ENCODE measurements around the gene ETF1. TPM values are rescaled to one million over a fixed set of nuclear protein-coding genes. Genes with fewer than 3 reads are reported as not detected.

Gene ETF1
- total and polyA plus RNA-seq, 3 donors from 2014 or later = 74.3 to 103 (median 75.3) TPM

GRCh38 chr5:138528744-138529469 is 14.1 kb downstream of the ETF1 start:
- Histone ChIP-seq H3K27me3 (no peaks in the 10 kb centered on the region), H3K4me3 (no peak overlapping the region), H3K27ac (no peak overlapping the region), H3K9me3 (no peaks in the 10 kb centered on the region), H3K4me1 (no peaks in the 10 kb centered on the region), H3K36me3 (ENCODE audit: low read depth, missing control alignments) (no peaks in the 10 kb centered on the region)
- no peak for TF ChIP-seq CTCF (IDR thresholded peaks at IDR 0.05)
- TF ChIP-seq POLR2A (IDR thresholded peaks at IDR 0.05) = no peak
- WGBS, 2 donors = 77 to 84% methylated on average over 7 of the region's 7 CpGs
- intact Hi-C loops (cut with DNase I; ENCODE audit: low total_unique reads) = no loop called here
- no peak for DNase-seq

- intact Hi-C loops (cut with DNase I; ENCODE audit: low total_unique reads) = no loop called here
- no peak for DNase-seq
- Histone ChIP-seq H3K36me3 (ENCODE audit: low read depth, missing control alignments) (no peaks in the 10 kb centered on the region), H3K27me3 (no peaks in the 10 kb centered on the region), H3K9me3 (no peaks in the 10 kb centered on the region), H3K27ac (no peak overlapping the region), H3K4me3 (no peak overlapping the region), H3K4me1 (no peaks in the 10 kb centered on the region)
- 45 to 64% methylated on average over 1 of the region's 1 CpG for WGBS, 2 donors
- TF ChIP-seq CTCF (IDR thresholded peaks at IDR 0.05) = no peak
- TF ChIP-seq POLR2A (IDR thresholded peaks at IDR 0.05) = no peak
Measured at GRCh38 chr5:138528208-138528607, 14.8 kb downstream of the ETF1 start.

- WGBS, 2 donors = 37 to 44% methylated on average over 1 of the region's 1 CpG
- Histone ChIP-seq H3K27me3 (no peaks in the 10 kb centered on the region), H3K4me3 (no peak overlapping the region), H3K4me1 (no peaks in the 10 kb centered on the region), H3K36me3 (ENCODE audit: low read depth, missing control alignments) (no peaks in the 10 kb centered on the region), H3K27ac (no peak overlapping the region), H3K9me3 (no peaks in the 10 kb centered on the region)
- DNase-seq = no peak
- TF ChIP-seq POLR2A (IDR thresholded peaks at IDR 0.05) = no peak
- TF ChIP-seq CTCF (IDR thresholded peaks at IDR 0.05) = no peak
- intact Hi-C loops (cut with DNase I; ENCODE audit: low total_unique reads) = no loop called here
Measured at GRCh38 chr5:138527170-138527569, 15.9 kb downstream of the ETF1 start.

- H3K4me3 ChIP-seq = no peak overlapping the region
- H3K4me1 ChIP-seq = no peaks in the 10 kb centered on the region
- H3K27me3 ChIP-seq = no peaks in the 10 kb centered on the region
- intact Hi-C loops (cut with DNase I; ENCODE audit: low total_unique reads) = no loop called here
- 97 to 98% methylated on average over 5 of the region's 5 CpGs for WGBS, 2 donors
- H3K9me3 ChIP-seq = no peaks in the 10 kb centered on the region
- no peak overlapping the region for H3K27ac ChIP-seq
- no peak for DNase-seq
- TF ChIP-seq CTCF (IDR thresholded peaks at IDR 0.05) (no peak), POLR2A (IDR thresholded peaks at IDR 0.05) (no peak)
- no peaks in the 10 kb centered on the region for H3K36me3 ChIP-seq (ENCODE audit: low read depth, missing control alignments)
Measured at GRCh38 chr5:138523406-138523805, 19.6 kb downstream of the ETF1 start.

DNA sequence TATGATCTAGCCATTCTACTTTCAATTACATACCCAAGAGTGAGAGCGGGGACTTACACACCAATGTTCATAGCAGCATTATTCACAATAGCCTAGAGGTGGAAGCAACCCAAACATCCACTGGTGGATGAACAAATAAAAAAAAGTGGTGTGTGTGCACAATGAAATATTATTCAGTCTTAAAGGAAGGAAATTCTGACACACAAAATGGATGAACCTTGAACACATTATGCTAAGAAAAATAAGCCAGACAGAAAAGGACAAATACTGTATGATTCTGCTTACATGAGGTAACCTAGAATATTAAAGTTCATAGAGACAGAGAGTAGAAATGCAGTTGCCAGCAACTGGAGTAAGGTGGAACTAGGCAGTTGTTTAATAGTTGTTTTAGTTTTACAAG is 22.1 kb downstream of the ETF1 start:
- intact Hi-C loops (cut with DNase I; ENCODE audit: low total_unique reads) = no loop called here
- Histone ChIP-seq H3K4me1 (no peaks in the 10 kb centered on the region), H3K4me3 (no peak overlapping the region), H3K27ac (no peak overlapping the region), H3K27me3 (no peaks in the 10 kb centered on the region), H3K36me3 (ENCODE audit: low read depth, missing control alignments) (no peaks in the 10 kb centered on the region), H3K9me3 (no peaks in the 10 kb centered on the region)
- TF ChIP-seq CTCF (IDR thresholded peaks at IDR 0.05) (no peak), POLR2A (IDR thresholded peaks at IDR 0.05) (no peak)
- DNase-seq = no peak
- 96 to 97% methylated on average over 1 of the region's 1 CpG for WGBS, 2 donors

All from testis (tissue), 3 donors.